Measurements from ENCODE around the gene CPNE5. TPM values are rescaled to one million over a fixed set of nuclear protein-coding genes. Genes with fewer than 3 reads are reported as not detected.
"Not testable (repeated sequence)": the region's sequence is repeated elsewhere in the genome, so short reads cannot be mapped to it uniquely, and the experiment has no call there.

Gene CPNE5
- total RNA-seq, 2 donors from 2014 or later, result 0.25 to 3.0 TPM

DNA sequence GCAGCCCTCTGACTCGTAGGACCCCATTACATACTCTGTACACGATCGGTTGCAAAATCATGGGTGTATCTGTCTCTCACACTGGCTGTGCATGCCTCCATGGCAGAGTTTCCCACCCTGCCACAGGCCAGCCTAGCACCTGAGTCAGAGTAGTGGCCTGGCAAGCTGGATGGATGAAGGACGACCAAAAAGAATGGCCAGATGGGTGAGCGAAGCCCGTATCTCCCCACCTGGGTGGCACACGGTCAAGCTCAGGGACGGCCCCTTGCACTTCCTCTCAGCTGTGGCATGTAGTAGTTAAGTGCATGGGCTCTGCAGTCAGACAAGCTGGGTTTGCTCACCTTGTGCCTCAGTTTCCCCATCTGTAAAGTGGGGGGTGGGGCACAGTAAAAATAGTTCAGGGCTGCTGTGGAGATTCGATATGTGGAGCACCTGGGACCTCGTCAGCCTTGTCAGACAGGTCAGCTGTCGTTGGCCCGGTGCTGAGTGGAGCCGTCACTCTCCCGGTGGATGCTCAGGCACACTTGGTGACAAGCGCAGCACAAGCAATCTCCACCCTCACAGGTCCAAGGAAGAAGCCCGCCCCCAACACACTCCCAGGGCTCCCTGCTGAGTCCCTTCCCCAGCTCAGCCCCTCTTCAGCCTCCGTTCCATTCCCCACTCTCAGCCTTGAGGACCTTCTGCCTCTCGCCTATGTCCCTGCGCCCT, 12.6 kb downstream of the CPNE5 start:
- Mint-ChIP-seq H3K27ac (peak overlapping the region in 1 of 2 donors; percentile 43), H3K9me3 (no peaks in the 10 kb centered on the region), H3K36me3 (no peaks in the 10 kb centered on the region)
- ATAC-seq (no peak), DNase-seq (ENCODE audit: low spot score in 2 of 2) (no peak)

DNA sequence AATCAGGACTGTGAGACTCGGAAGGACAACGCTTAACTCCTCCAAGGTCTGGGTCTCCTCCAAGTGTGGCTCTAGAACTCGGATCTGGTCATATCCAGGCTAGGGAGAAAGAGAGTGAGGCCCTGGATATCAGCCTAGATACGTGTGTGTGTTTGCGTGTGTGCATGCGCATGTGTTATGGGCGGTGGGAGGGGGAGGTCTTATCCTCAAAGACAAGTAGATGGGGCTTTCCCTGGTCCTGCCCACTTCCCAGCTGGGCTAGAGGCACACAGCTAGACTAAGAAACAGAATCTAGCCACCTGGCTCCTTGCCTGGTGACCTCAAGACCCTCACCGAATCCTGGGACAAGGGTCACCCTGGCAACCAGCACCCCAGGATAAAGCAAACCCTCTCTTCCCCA, 13.2 kb downstream of the CPNE5 start:
- DNase-seq (ENCODE audit: low spot score in 2 of 2) (no peak), ATAC-seq (no peak)
- Mint-ChIP-seq H3K9me3 (no peaks in the 10 kb centered on the region), H3K36me3 (no peaks in the 10 kb centered on the region), H3K27ac (no peak overlapping the region)

GRCh38 chr6:36825452-36825851, 13.8 kb downstream of the CPNE5 start:
- no peaks in the 10 kb centered on the region for H3K36me3 Mint-ChIP-seq
- no peak for ATAC-seq
- DNase-seq (ENCODE audit: low spot score in 2 of 2), result no peak

DNA sequence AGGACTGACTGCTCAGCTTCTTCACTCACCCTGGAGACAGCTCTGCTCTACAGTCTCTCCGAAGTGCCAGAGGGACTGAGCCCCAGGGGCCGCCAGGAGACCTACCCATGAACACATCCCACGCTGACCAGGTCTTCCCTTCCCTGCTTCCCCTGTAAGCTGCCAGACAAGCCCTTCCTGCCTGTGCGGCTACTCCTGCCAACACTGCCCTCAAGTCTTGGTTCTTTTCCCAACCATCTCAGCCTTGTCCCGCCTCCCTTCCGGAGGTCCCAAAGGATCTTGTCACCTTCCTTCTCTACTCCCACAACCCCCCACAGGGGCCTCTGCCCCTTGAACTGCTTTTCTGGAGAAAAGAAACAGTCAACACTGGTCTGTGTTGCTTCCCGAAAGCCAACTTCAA, 15.0 kb downstream of the CPNE5 start:
- Mint-ChIP-seq H3K27ac (no peak overlapping the region), H3K9me3 (no peaks in the 10 kb centered on the region), H3K36me3 (no peaks in the 10 kb centered on the region)
- DNase-seq (ENCODE audit: low spot score in 2 of 2) (no peak), ATAC-seq (no peak)

More at GRCh38 chr6:36825452-36825851, 13.8 kb downstream of the CPNE5 start:
- Mint-ChIP-seq H3K27ac (no peak overlapping the region), H3K9me3 (no peaks in the 10 kb centered on the region)

- Mint-ChIP-seq H3K9me3 (no peaks in the 10 kb centered on the region), H3K27ac (no peak overlapping the region), H3K36me3 (no peaks in the 10 kb centered on the region)
- ATAC-seq (no peak), DNase-seq (ENCODE audit: low spot score in 2 of 2) (no peak)
These were observed 15.7 kb downstream of the CPNE5 start for GRCh38 chr6:36823421-36824096.

DNA sequence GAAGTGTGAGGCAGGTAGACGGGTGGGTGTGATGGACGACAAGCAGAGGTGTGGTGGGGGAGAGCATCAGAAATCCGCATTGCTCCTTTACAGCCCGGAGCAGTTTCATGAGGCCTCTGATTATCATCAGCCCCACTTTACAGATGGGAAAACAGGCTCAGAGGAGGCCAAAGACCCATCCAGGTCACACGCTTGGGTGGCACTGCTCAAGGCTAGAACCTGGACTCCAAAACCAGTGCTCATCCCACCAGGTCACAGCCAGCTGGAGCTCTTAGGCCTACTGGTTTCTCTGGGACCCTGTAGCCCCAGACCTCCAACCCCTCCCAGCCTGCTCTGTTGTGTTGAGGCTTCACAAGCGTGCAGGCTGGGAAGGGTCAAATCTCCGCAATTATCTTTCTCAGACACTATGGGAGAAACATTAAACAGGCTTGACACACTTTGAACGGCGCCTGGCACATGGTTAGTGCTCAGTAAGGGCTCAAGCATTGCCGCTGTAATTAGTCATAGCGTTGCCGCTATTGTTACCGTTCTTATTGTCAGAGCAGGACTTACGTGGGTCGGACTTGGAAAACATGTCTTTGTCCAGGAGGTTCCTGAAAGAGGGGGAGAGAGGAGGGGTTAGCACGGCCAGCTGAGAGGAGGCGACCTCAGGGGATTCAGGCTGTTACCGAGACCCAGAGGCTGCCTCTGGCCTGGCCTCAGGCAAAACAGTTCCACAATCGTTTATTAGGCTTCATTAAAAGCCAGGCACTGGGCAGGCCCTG, 16.6 kb downstream of the CPNE5 start:
- DNase-seq (ENCODE audit: low spot score in 2 of 2) (no peak), ATAC-seq (no peak)
- no peaks in the 10 kb centered on the region for H3K36me3 Mint-ChIP-seq
- no peaks in the 10 kb centered on the region for H3K9me3 Mint-ChIP-seq
- no peak overlapping the region for H3K27ac Mint-ChIP-seq

GRCh38 chr6:36821581-36822335, 17.5 kb downstream of the CPNE5 start:
- ATAC-seq (peak in 1 of 2 donors; percentile 35), DNase-seq (ENCODE audit: low spot score in 2 of 2) (no peak)
- no peaks in the 10 kb centered on the region for H3K36me3 Mint-ChIP-seq
- no peaks in the 10 kb centered on the region for H3K9me3 Mint-ChIP-seq
- H3K27ac Mint-ChIP-seq, result peak overlapping the region in 1 of 2 donors; percentile 8

GRCh38 chr6:36820700-36821580, 18.3 kb downstream of the CPNE5 start:
- peak overlapping the region in 1 of 2 donors; percentile 8 for H3K27ac Mint-ChIP-seq
- DNase-seq (ENCODE audit: low spot score in 2 of 2) (no peak), ATAC-seq (no peak)
- H3K9me3 Mint-ChIP-seq, result no peaks in the 10 kb centered on the region
- H3K36me3 Mint-ChIP-seq, result no peaks in the 10 kb centered on the region

DNA sequence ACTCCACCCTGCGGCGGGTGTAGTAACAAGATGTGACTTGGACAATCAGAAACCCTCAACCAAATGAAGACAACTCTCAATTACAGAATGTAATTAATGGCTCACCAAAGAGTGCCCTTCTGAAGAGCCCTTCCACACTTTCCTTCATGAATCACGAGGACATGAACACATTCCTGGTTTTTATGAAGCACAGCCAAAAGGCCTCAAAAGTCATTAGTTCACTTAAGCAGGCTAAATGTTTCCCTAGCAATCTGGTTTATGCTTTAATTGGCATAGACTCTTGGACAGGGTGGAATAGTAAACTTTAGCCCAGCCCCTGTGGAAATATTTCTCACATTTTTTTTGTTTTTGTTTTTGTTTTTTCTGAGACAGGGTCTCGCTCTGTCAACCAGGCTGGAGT, 20.5 kb downstream of the CPNE5 start:
- DNase-seq (ENCODE audit: low spot score in 2 of 2) (no peak), ATAC-seq (no peak)
- no peaks in the 10 kb centered on the region for H3K36me3 Mint-ChIP-seq
- H3K27ac Mint-ChIP-seq, result no peak overlapping the region
- no peaks in the 10 kb centered on the region for H3K9me3 Mint-ChIP-seq

GRCh38 chr6:36817847-36818246, 21.4 kb downstream of the CPNE5 start:
- H3K9me3 Mint-ChIP-seq, result no peaks in the 10 kb centered on the region
- ATAC-seq (no peak), DNase-seq (ENCODE audit: low spot score in 2 of 2) (no peak)
- H3K36me3 Mint-ChIP-seq, result no peaks in the 10 kb centered on the region
- no peak overlapping the region for H3K27ac Mint-ChIP-seq

DNA sequence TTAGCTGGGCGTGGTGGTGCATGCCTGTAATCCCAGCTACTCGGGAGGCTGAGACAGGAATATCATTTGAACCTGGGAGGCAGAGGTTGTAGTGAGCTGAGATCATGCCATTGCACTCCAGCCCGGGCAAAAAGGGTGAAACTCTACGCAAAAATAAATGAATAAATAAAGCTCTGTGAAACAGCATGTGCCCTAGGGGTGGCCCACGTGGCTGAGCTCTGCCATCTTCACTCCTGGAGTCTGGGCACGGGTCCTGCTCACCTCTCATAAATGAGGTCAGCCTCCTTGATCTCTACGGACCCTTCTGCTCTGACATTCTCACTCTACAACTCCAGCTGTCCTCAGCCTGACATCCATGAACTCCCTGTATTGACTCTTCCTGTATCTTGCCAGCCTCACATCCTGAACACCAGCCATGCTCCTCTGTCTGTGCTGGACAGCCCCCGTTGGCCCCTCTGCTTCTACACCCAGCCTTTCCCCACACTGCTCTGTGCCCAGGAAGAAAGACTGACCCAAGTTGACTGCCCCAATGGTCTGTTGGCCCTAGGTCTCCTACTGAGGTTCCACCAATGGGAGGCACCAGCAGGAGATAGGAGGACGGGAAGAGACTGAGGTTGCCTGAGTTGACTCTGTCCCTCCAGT, 21.9 kb downstream of the CPNE5 start:
- H3K27ac Mint-ChIP-seq, result no peak overlapping the region
- no peaks in the 10 kb centered on the region for H3K9me3 Mint-ChIP-seq
- ATAC-seq (no peak), DNase-seq (ENCODE audit: low spot score in 2 of 2) (no peak)
- H3K36me3 Mint-ChIP-seq, result no peaks in the 10 kb centered on the region

- Mint-ChIP-seq H3K36me3 (no peaks in the 10 kb centered on the region), H3K27ac (no peak overlapping the region), H3K9me3 (no peaks in the 10 kb centered on the region)
- ATAC-seq, result no peak
- no peak for DNase-seq (ENCODE audit: low spot score in 2 of 2)
These were observed 23.1 kb downstream of the CPNE5 start for GRCh38 chr6:36815962-36816735.

DNA sequence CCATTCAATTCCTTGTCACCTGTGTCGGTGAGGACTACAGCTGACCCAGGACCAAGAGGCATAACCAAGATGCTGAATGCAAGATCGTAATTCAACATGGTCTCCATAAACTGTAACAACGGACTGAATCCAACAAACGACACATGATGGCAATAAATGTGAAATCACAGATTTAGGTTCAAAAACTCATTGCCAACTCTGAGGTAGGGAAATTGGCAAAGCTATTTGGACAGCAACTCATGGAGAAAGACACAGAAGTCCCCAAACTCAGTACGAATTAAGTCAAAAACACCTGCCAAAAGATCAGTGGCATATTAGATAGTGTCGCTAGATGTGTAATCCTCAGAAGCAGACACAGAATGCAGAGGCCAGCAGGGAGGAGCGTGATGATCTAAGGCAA, 25.0 kb downstream of the CPNE5 start:
- DNase-seq (ENCODE audit: low spot score in 2 of 2), result no peak
- ATAC-seq, result no peak
- Mint-ChIP-seq H3K9me3 (no peaks in the 10 kb centered on the region), H3K36me3 (no peaks in the 10 kb centered on the region), H3K27ac (no peak overlapping the region)

GRCh38 chr6:36813526-36813925, 25.7 kb downstream of the CPNE5 start:
- no peaks in the 10 kb centered on the region for H3K9me3 Mint-ChIP-seq
- ATAC-seq, result no peak
- DNase-seq (ENCODE audit: low spot score in 2 of 2), result no peak
- no peak overlapping the region for H3K27ac Mint-ChIP-seq
- no peaks in the 10 kb centered on the region for H3K36me3 Mint-ChIP-seq

DNA sequence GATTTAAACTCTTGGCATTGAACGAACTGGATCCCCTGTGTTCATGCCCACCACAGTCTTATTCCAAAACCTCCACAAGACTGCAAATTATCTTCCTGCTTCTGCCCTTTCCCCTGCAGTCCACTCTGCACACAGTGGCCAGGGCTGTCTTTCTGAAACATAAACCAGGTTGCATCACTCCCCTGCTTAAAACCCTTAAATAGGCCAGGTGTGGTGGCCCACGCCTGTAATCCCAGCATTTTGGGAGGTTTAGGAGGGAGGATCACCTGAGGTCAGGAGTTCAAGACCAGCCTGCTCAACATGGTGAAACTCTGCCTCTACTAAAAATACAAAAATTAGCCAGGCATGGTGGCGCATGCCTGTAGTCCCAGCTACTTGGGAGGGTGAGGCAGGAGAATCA, 26.2 kb downstream of the CPNE5 start:
- not testable (repeated sequence) for ATAC-seq; H3K27ac Mint-ChIP-seq; H3K36me3 Mint-ChIP-seq; H3K9me3 Mint-ChIP-seq; DNase-seq (ENCODE audit: low spot score in 2 of 2)
